NT2/D1 (cell line): Measurements from ENCODE around the gene PGGHG.

Source experiments
- SUZ12 ChIP-seq: IDR thresholded peaks from 2 replicates; pipeline ENCODE4 v1.6.1; 2011; ENCODE audit not compliant: insufficient read length, insufficient read depth; ENCODE audit errors: extremely low read depth
- YY1 ChIP-seq: IDR thresholded peaks from 2 replicates; pipeline ENCODE4 v1.6.1; 2011; ENCODE audit not compliant: insufficient read length, insufficient read depth
- ZNF274 ChIP-seq: IDR thresholded peaks from 2 replicates; pipeline ENCODE4 v1.6.1; 2011; ENCODE audit warnings: mild to moderate bottlenecking, low read depth, low read length

GRCh38 chr11:334264-334994 lies 45.5 kb downstream of the PGGHG start:
- TF ChIP-seq SUZ12 (no peak), ZNF274 (no peak), YY1 (no peak)
